Urinary bladder (tissue), 4 donors: Measurements from ENCODE around the gene CAMP. TPM values are rescaled to one million over a fixed set of nuclear protein-coding genes. Genes with fewer than 3 reads are reported as not detected.

ENCODE experiments used
- DNase-seq: peaks from one replicate; pipeline ENCODE4 v3.0.0-alpha.2; 2015; ENCODE audit errors: extremely low spot score
- H3K27ac ChIP-seq: one replicate; pipeline ENCODE4 v1.5.1; 2013; ENCODE audit warnings: low read depth, mild to moderate bottlenecking, moderate library complexity
- H3K36me3 ChIP-seq: one replicate; pipeline ENCODE4 v1.6.1; 2013; ENCODE audit warnings: mild to moderate bottlenecking, moderate library complexity; ENCODE audit not compliant: insufficient read depth
- H3K4me1 ChIP-seq: one replicate; pipeline ENCODE4 v1.6.1; 2013; ENCODE audit warnings: mild to moderate bottlenecking, moderate library complexity; ENCODE audit not compliant: insufficient read depth
- H3K4me3 ChIP-seq: one replicate; pipeline ENCODE4 v1.5.1; 2013; ENCODE audit warnings: low read depth, low read length
- WGBS: extraction: QIAGEN DNeasy Blood & Tissue Kit; methylation state at CpG from one replicate; pipeline ENCODE4 v1.1.7; 2013; 5-methylcytosine and 5-hydroxymethylcytosine counted together
- polyA plus RNA-seq: library from polyadenylated mRNA; stranded (reverse); fragments of 200-250 nt; gene quantifications from one replicate; pipeline ENCODE4 v1.2.3, GENCODE V29; 2013
- total RNA-seq: library from RNA; depleted of rRNA; stranded (reverse); fragments of >200 nt; gene quantifications from one replicate; pipeline ENCODE4 v1.2.3, GENCODE V29; 2014
- donor health status: healthy with polysubstance abuse.
- donor health status: healthy.

Gene CAMP, protein sequence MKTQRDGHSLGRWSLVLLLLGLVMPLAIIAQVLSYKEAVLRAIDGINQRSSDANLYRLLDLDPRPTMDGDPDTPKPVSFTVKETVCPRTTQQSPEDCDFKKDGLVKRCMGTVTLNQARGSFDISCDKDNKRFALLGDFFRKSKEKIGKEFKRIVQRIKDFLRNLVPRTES
- not detected for total RNA-seq
- polyA plus RNA-seq, result 2.2 TPM

DNA sequence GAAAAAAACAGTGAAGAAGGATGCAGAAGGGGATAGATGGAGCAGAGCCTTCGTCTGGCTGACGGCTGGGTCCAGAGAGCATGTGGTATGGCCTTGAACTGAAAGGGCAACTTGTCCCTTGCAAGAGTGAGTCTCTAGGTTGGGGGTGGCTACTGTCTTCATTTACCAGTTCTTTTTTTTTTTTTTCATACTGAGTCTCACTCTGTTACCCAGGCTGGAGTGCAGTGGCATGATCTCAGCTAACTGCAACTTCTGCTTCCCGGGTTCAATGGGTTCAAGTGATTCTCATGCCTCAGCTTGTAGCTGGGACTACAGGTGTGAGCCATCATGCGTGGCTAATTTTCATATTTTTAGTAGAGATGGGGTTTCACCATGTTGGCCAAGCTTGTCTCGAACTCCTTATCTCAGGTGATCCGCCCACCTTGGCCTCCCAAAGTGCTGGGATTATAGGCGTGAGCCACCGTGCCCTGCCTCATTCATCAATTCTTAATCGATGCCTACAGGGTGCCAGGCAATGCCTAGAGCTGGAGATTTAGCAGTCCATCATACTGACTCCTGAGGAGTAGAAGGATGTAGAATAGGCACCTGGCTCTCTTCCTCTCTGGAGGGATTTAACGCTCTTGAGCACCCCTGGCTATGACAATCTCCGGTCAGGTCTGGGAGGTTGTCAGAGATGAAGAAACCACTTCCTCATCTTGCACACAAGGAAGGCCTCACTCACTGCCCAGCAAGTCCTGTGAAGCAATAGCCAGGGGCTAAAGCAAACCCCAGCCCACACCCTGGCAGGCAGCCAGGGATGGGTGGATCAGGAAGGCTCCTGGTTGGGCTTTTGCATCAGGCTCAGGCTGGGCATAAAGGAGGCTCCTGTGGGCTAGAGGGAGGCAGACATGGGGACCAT lies at the start of gene CAMP:
Gene CAMP (plus strand): TSS at position 880 of the 898 bp plus-strand sequence. CDS start 17 bp downstream, at position 897.
- no peak for DNase-seq
- Histone ChIP-seq H3K4me1 (no peaks in the 10 kb centered on the region), H3K36me3 (no peaks in the 10 kb centered on the region), H3K27ac (no peak within 1 kb of the TSS), H3K4me3 (no peak within 1 kb of the TSS)
- 84% methylated on average over 11 of the region's 11 CpGs for WGBS

DNA sequence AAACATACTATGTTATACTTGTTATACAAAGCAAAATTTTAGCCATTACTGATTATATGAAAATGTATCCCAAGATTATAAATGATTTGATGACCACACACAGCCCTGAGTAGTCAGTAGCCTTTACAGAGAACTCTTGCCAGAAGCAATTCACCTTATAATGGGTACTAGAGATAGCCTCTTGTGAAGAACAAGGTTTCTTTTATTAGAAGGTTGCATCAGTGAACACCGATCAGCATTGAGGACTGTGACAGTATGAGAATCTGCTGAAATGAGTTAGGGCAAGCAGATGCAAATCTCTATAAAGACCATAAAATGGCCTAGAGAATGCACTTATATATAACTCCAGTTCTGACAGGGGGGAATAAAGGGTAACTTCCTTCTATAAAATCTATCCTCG lies 45.2 kb upstream of the CAMP start:
- WGBS, result 87% methylated on average over 2 of the region's 2 CpGs

DNA sequence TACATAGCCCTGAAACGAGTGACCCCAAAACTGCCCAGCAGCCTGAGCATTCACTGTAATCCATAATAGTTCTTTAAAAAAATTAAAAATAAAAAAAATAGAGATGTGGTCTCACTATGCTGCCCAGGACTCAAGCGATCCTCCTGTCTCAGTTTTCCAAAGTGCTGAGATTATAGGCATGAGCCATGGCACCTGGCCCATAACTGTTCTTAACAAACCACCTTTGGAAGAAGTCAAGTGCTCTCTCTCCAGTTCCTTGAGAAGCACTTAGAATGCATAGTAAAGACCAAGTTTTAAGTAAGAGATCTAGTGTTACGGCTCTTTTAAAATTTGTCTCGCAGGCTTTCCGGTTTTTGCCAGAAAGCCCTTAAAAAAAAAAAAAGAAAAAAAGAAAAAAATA lies 43.3 kb upstream of the CAMP start:
- no peak overlapping the region for H3K4me3 ChIP-seq
- WGBS, result 96% methylated on average over 5 of the region's 5 CpGs
- DNase-seq, result no peak
- no peak overlapping the region for H3K27ac ChIP-seq
- H3K4me1 ChIP-seq, result no peaks in the 10 kb centered on the region
- no peaks in the 10 kb centered on the region for H3K36me3 ChIP-seq

More for the DNA sequence above, 45.2 kb upstream of the CAMP start:
- no peak overlapping the region for H3K4me3 ChIP-seq
- H3K36me3 ChIP-seq, result no peaks in the 10 kb centered on the region
- no peaks in the 10 kb centered on the region for H3K4me1 ChIP-seq
- no peak overlapping the region for H3K27ac ChIP-seq
- no peak for DNase-seq

DNA sequence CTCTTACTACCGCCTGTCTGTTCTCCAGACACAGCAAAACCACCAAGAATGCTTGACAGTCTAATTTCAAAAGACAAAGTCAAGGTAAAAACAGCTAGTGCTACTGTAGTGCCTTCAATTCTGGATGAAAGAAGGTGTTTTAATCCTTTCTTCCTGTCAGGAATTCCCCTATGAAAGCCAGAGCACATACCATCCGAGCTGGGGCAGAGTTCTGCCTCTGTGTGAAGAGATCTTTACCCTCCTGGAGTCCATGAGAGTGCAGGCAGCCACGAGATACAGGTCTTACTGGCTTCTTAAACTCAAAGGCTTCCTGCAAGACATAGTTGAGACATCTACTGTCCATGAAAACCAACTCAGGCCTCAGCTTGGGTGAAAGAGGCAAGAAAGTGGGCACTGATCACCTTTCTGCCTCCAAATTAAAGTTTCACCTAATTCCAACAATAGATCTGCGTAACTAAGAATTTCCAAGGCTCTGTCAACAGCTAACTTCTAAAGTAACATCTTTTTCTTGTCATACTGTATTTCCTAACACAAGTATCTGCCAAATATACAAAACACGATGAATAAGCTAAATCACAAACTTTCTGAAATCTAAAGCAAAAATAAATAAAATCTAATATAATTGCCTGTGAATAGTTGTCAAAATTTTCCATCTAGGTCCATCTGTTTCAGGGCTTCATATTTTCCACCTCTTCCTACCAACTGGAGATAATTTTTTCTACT lies 42.6 kb upstream of the CAMP start:
- 82% methylated on average over 5 of the region's 5 CpGs for WGBS

DNA sequence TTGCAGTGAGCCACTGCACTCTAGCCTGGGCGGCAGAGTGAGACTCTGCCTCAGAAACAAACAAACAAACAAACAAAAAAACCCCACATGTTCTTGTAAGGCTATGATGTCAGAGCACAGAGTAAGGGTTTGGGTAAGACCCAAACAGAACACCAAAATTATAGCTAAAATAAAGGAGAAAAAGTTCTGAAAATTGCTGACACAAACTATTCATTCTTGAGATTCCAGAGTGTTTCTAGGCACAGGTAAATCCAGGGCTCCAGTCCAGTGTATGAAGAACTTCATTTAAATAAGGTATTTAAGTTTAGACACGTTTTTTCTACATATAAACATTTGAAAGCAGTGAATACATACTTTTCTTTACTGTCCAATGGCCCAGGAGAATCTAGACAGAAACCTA lies 39.0 kb upstream of the CAMP start:
- DNase-seq, result no peak
- H3K36me3 ChIP-seq, result no peaks in the 10 kb centered on the region
- H3K4me3 ChIP-seq, result no peak overlapping the region
- H3K4me1 ChIP-seq, result no peaks in the 10 kb centered on the region
- no peak overlapping the region for H3K27ac ChIP-seq
- WGBS, result 87% methylated on average over 2 of the region's 2 CpGs

More for the DNA sequence above, 42.6 kb upstream of the CAMP start:
- no peak for DNase-seq
- Histone ChIP-seq H3K27ac (no peak overlapping the region), H3K36me3 (no peaks in the 10 kb centered on the region), H3K4me1 (no peaks in the 10 kb centered on the region), H3K4me3 (no peak overlapping the region)

DNA sequence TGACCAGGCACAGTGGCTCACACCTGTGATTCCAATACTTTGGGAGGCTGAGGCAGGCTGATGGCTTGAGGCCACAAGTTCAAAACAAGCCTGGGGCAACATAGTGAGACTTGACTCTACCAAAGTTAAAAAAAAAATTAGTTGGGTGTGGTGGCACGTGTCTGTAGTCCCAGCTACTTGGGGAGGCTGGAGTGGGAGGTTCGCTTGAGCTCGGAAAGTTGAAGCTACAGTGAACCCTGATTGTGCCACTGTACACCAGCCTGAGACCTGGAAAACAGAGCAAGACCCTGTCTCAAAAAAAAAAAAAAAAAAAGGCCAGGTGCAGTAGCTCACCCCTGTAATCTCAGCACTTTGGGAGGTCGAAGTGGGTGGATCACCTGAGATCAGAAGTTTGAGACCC lies 38.2 kb upstream of the CAMP start:
- H3K4me3 ChIP-seq, result no peak overlapping the region
- no peak for DNase-seq
- WGBS, result 92% methylated on average over 4 of the region's 4 CpGs
- no peaks in the 10 kb centered on the region for H3K36me3 ChIP-seq
- no peak overlapping the region for H3K27ac ChIP-seq
- no peaks in the 10 kb centered on the region for H3K4me1 ChIP-seq

DNA sequence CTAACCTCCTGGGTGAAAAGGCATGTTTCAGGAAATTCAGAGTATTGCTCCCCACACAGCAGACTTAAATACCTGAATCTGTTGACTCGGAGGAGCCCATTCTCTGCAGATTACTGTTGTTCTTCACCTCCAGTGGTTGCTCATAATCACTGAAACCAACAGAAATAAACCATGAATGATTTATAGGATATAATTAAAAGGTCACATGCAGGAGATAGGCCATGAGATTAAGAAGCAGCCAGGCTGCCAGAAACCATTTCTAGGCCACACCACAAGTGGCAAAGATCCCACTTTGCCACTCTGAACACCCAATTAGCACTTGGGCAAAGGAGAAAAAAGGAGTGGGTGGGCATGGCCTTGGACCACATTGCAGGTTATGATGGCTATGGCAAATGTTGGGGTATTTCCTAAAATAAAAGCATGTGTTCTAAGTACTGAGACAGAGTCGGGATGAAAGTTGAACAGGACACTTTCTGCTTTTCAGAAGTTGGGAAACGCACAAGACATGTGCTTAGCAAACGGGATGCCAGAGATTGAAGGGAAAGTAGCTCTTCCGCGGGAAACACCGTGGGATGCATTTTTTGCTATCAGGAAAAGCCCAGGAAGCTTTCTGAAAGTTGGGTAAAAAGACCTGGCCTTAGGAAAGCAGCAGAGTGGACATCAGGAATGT lies 36.5 kb upstream of the CAMP start:
- H3K27ac ChIP-seq, result no peak overlapping the region

DNA sequence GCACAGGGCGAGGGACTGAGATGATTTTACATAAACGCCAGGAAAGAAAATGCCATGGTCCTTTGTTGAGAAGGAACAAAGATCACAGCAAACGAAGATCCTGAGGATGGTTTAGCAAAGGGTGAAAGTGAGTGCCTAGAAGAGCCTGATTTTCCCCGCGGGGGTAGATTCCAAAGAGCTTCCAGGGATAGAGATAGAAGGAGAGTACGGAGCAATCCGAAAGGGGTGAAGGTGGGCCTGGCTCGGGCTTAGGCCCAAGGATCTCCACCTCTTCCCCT lies 36.1 kb upstream of the CAMP start:
- Histone ChIP-seq H3K27ac (no peak overlapping the region), H3K4me1 (no peaks in the 10 kb centered on the region), H3K36me3 (no peaks in the 10 kb centered on the region), H3K4me3 (peak overlapping the region; percentile 59)
- DNase-seq, result no peak
- 12% methylated on average over 8 of the region's 8 CpGs for WGBS

More for the DNA sequence above, 36.5 kb upstream of the CAMP start:
- no peaks in the 10 kb centered on the region for H3K36me3 ChIP-seq
- 33% methylated on average over 7 of the region's 7 CpGs for WGBS
- H3K4me1 ChIP-seq, result no peaks in the 10 kb centered on the region
- DNase-seq, result no peak
- peak overlapping the region; percentile 59 for H3K4me3 ChIP-seq

DNA sequence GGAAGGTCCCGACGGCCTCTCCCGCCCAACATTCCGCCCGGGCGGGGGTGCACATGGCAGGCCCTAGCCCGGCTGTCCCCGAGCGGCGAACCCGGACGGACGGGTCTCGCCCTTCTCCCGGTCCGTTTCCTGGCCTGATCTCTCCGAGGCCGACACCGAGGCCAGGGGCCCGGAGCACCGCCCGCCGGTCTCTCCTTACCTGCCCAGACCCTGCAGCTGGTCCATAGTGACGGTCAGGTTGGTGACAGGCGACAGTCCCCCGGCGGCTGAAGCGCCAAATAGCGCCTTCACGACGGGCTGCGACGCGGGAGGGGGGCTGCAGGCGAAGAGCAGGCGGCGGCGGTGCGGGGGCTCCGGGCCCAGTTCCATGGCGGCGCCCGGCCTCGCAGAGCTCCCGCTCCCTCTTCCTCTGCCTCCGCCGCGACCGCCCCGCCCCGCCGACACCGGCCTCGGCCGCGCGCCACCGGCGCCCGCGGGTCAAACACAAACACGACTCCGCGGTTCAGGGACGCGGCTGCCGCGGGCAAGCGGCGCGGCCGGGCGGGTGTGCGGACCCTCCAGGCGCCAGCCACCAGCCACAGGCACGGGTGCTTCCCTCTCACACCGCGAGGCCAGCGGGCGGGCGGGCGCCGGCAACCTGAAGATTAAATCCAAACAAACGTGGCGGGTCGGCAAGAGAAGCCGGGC lies 35.6 kb upstream of the CAMP start:
- Histone ChIP-seq H3K4me1 (no peaks in the 10 kb centered on the region), H3K27ac (no peak overlapping the region), H3K4me3 (peak overlapping the region; percentile 59), H3K36me3 (no peaks in the 10 kb centered on the region)
- WGBS, result under 1% methylated on average over 87 of the region's 87 CpGs
- DNase-seq, result no peak

DNA sequence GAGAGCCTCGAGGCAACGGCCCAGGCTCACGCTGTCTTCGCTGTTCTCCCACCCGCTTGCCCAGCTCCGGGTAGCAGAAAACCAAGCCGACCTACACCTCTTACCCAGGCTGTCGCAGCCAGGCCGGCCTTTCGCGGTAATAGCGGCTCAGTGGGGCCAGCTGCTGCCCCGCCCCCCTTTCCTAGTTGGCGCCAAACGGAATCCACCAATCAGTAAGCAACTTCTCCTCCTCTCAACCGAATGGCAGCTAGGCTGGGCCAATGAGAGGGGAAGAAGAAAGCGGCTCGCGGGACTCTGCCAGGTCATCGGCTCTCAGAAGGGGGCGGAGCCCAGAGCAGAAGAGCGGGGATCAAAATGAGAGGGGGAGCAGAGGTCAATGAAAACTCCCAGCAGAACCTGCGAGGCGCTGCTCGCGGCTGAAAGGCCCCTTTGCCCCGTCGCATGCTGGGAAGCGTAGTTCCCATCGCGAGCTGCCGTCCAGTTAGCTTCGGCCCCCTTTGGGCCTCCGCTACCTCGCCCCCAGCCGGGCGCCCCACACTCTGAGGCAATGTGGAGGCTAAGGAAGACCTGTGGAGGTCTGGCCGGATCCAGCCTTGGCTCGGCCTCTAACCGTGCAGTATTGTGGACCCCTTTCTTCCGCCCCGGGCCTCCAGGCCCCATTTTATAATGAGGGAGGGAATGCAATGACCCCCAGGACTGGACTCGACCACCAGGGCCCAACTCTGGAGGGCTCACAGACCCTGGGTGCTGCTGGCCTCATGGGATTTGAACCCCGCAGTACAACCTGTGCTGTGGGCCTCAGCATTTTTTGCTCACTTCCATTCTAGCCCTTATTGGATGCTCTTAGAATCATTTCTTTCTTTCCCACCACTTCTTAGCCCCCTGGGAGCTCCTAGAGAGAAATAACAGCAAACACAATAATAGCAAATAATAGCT lies 34.8 kb upstream of the CAMP start, which contains the start of gene CDC25A:
Gene CDC25A (minus strand): TSS at position 152 of the 936 bp plus-strand sequence. CDS start 470 bp downstream, outside the sequence.
- Histone ChIP-seq H3K36me3 (no peaks in the 10 kb centered on the region), H3K4me3 (peak within 1 kb of the TSS; percentile 59), H3K27ac (no peak within 1 kb of the TSS), H3K4me1 (no peaks in the 10 kb centered on the region)
- WGBS, result 6% methylated on average over 44 of the region's 44 CpGs
- peak; percentile 99 for DNase-seq

DNA sequence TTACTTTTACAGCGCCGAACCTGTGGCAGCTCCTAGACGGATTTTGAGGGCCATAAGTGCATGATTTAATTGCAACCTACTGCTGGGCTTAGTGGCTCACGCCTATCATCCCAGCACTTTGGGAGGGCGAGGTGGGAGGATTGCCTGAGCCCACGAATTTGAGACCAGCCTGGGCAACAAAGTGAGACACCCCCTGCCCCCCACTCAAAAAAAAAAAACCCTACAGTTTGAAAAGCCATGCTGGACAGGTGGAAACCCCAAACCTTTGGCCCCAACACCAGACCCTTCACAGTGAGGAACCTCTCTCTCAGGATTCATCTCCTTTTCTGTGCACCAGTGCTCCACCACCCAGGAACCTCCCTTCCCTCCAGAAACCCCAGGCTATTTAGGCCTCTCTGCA lies 34.0 kb upstream of the CAMP start:
- WGBS, result 92% methylated on average over 6 of the region's 6 CpGs
- DNase-seq, result no peak
- no peaks in the 10 kb centered on the region for H3K36me3 ChIP-seq
- H3K4me3 ChIP-seq, result no peak overlapping the region
- no peaks in the 10 kb centered on the region for H3K4me1 ChIP-seq
- H3K27ac ChIP-seq, result no peak overlapping the region

DNA sequence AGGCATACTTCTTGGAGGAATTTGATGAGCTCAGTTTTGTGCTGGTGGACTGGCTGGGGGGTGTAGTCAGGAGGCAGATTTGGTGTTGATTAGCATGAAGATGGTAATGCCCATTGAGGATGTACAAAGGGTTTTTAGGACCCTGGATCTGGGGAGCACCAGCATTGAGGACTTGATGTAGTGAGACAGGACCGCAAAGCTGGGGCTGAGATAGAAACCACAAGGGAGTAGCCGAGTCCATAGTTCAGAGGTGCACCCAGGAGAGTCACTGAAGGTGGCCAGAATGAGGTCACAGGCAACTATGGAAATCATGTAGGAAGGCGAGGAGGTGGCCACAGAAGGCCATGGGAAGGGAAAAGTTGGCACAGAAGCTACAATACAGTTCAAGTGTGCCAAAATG lies 32.4 kb upstream of the CAMP start:
- Histone ChIP-seq H3K36me3 (no peaks in the 10 kb centered on the region), H3K4me3 (no peak overlapping the region), H3K27ac (no peak overlapping the region), H3K4me1 (no peaks in the 10 kb centered on the region)
- WGBS, result 88% methylated on average over 3 of the region's 3 CpGs
- DNase-seq, result no peak
